ENCODE data around the gene MMEL1. TPM values are rescaled to one million over a fixed set of nuclear protein-coding genes. Genes with fewer than 3 reads are reported as not detected.

The MMEL1 gene
- total and polyA plus RNA-seq, 2 experiments from 2014 or later, result 0.93 to 1.8 TPM

GRCh38 chr1:2575801-2576663 lies 56.8 kb downstream of the MMEL1 start:
- H3K4me2 ChIP-seq, result peak overlapping the region; percentile 61
- no peaks in the 10 kb centered on the region for H3K36me3 ChIP-seq (replicated peaks; ENCODE audit: insufficient read depth, low read depth)
- WGBS (ENCODE audit: low lambda C conversion rate, missing lambda C conversion rate), result 68% methylated on average over 22 of the region's 23 CpGs
- no peak overlapping the region for H3K4me3 ChIP-seq
- H3K9me2 ChIP-seq (replicated peaks; ENCODE audit: insufficient read depth), result no peaks in the 10 kb centered on the region
- no peaks in the 10 kb centered on the region for H4K20me1 ChIP-seq (ENCODE audit: insufficient read depth, poor library complexity, severe bottlenecking)
- H3K27me3 ChIP-seq, result no peaks in the 10 kb centered on the region
- H3K9me3 ChIP-seq (ENCODE audit: low read depth), result no peaks in the 10 kb centered on the region
- DNase-seq (ENCODE audit: low spot score), result peak; percentile 89
- H3K79me2 ChIP-seq, result no peaks in the 10 kb centered on the region
- no peak for TF ChIP-seq EZH2phosphoT487 (IDR thresholded peaks at IDR 0.05; ENCODE audit: low read depth, severe bottlenecking, unreplicated experiment)
- TF ChIP-seq, protein P1, sequence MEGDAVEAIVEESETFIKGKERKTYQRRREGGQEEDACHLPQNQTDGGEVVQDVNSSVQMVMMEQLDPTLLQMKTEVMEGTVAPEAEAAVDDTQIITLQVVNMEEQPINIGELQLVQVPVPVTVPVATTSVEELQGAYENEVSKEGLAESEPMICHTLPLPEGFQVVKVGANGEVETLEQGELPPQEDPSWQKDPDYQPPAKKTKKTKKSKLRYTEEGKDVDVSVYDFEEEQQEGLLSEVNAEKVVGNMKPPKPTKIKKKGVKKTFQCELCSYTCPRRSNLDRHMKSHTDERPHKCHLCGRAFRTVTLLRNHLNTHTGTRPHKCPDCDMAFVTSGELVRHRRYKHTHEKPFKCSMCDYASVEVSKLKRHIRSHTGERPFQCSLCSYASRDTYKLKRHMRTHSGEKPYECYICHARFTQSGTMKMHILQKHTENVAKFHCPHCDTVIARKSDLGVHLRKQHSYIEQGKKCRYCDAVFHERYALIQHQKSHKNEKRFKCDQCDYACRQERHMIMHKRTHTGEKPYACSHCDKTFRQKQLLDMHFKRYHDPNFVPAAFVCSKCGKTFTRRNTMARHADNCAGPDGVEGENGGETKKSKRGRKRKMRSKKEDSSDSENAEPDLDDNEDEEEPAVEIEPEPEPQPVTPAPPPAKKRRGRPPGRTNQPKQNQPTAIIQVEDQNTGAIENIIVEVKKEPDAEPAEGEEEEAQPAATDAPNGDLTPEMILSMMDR (IDR thresholded peaks at IDR 0.05; ENCODE audit: poor library complexity), result no peak
- TF ChIP-seq EZH2 (IDR thresholded peaks at IDR 0.05; ENCODE audit: borderline replicate concordance), result no peak
- H2AFZ ChIP-seq, result no peak overlapping the region
- H3K4me1 ChIP-seq (ENCODE audit: insufficient read depth), result peaks cover 26% of the 10 kb centered on the region
- peak overlapping the region; percentile 99 for H3K27ac ChIP-seq

DNA sequence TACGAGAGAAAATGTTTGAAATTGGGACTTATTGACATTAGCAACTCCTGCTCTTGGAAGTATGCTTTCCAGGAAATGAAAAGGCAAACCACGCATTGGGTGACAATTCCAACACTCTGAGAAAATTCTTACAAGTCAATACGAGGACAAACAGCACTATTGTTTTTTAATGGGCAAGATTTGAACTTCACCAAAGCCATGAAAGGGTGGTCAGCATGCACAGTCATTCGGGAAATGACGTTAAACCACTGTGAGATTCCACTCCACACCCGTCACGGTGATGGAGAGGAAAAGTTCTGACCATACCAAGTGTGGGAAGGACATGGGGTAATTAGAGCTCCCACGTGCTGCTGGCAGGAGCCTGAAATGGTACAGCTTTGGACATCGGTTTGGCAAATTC lies 58.5 kb downstream of the MMEL1 start:
- Histone ChIP-seq H3K9me3 (ENCODE audit: low read depth) (no peaks in the 10 kb centered on the region), H4K20me1 (ENCODE audit: insufficient read depth, poor library complexity, severe bottlenecking) (no peaks in the 10 kb centered on the region), H3K27me3 (no peaks in the 10 kb centered on the region), H3K27ac (no peak overlapping the region), H3K36me3 (replicated peaks; ENCODE audit: insufficient read depth, low read depth) (no peaks in the 10 kb centered on the region), H3K4me3 (no peak overlapping the region), H2AFZ (no peak overlapping the region), H3K9me2 (replicated peaks; ENCODE audit: insufficient read depth) (no peaks in the 10 kb centered on the region), H3K4me2 (no peak overlapping the region), H3K4me1 (ENCODE audit: insufficient read depth) (peaks cover 26% of the 10 kb centered on the region), H3K79me2 (no peaks in the 10 kb centered on the region)
- 87% methylated on average over 9 of the region's 9 CpGs for WGBS (ENCODE audit: low lambda C conversion rate, missing lambda C conversion rate)
- TF ChIP-seq EZH2phosphoT487 (IDR thresholded peaks at IDR 0.05; ENCODE audit: low read depth, severe bottlenecking, unreplicated experiment), result no peak
- TF ChIP-seq EZH2 (IDR thresholded peaks at IDR 0.05; ENCODE audit: borderline replicate concordance), result no peak
- TF ChIP-seq, protein P1 (IDR thresholded peaks at IDR 0.05; ENCODE audit: poor library complexity), result no peak
- DNase-seq (ENCODE audit: low spot score), result no peak

DNA sequence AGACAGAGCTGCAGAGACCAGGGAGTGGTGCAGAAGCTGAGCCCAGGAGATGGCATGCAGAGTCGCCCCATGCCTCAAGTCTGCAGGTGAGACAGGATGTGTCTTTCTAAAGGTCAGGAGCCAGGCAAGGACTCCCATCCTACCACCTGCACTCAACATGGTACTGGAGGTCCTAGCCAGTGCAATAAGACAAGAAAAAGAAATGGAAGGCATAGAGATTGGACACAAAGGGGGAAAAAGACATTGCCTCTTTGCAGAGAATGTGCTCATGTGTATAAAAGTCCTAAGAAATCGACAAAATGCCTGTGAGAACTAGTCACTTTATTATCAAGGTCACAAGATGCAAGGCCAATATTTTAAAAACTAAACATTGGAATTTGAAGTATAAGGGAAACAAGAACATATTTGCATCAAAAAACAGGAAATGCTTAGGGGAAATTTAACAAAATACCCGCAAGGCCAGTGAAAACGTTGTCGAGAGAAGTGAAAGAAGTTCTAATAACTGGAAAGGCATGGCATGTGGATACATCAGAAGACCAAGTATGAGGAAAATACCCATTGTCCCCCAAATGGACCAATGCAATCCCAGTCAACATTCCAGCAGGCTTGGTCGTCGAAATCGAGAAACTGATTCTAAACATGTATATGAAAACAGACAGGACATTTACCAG lies 59.4 kb downstream of the MMEL1 start:
- Histone ChIP-seq H3K27ac (no peak overlapping the region), H3K9me3 (ENCODE audit: low read depth) (no peaks in the 10 kb centered on the region), H4K20me1 (ENCODE audit: insufficient read depth, poor library complexity, severe bottlenecking) (no peaks in the 10 kb centered on the region), H3K27me3 (no peaks in the 10 kb centered on the region), H2AFZ (no peak overlapping the region), H3K4me2 (no peak overlapping the region), H3K9me2 (replicated peaks; ENCODE audit: insufficient read depth) (no peaks in the 10 kb centered on the region), H3K4me3 (no peak overlapping the region), H3K79me2 (no peaks in the 10 kb centered on the region), H3K4me1 (ENCODE audit: insufficient read depth) (peaks cover 21% of the 10 kb centered on the region), H3K36me3 (replicated peaks; ENCODE audit: insufficient read depth, low read depth) (no peaks in the 10 kb centered on the region)
- DNase-seq (ENCODE audit: low spot score), result no peak
- no peak for TF ChIP-seq EZH2phosphoT487 (IDR thresholded peaks at IDR 0.05; ENCODE audit: low read depth, severe bottlenecking, unreplicated experiment)
- no peak for TF ChIP-seq EZH2 (IDR thresholded peaks at IDR 0.05; ENCODE audit: borderline replicate concordance)
- 93% methylated on average over 8 of the region's 8 CpGs for WGBS (ENCODE audit: low lambda C conversion rate, missing lambda C conversion rate)

- H3K4me1 ChIP-seq (ENCODE audit: insufficient read depth), result peaks cover 10% of the 10 kb centered on the region
- WGBS (ENCODE audit: low lambda C conversion rate, missing lambda C conversion rate), result 82% methylated on average over 9 of the region's 9 CpGs
Observed at GRCh38 chr1:2571348-2571747, 61.5 kb downstream of the MMEL1 start.

More at GRCh38 chr1:2571348-2571747, 61.5 kb downstream of the MMEL1 start:
- H4K20me1 ChIP-seq (ENCODE audit: insufficient read depth, poor library complexity, severe bottlenecking), result no peaks in the 10 kb centered on the region
- H3K27ac ChIP-seq, result no peak overlapping the region
- no peak for DNase-seq (ENCODE audit: low spot score)
- no peaks in the 10 kb centered on the region for H3K27me3 ChIP-seq
- no peaks in the 10 kb centered on the region for H3K79me2 ChIP-seq
- no peak overlapping the region for H3K4me3 ChIP-seq
- no peak overlapping the region for H2AFZ ChIP-seq
- no peaks in the 10 kb centered on the region for H3K36me3 ChIP-seq (replicated peaks; ENCODE audit: insufficient read depth, low read depth)
- H3K9me3 ChIP-seq (ENCODE audit: low read depth), result no peaks in the 10 kb centered on the region
- no peaks in the 10 kb centered on the region for H3K9me2 ChIP-seq (replicated peaks; ENCODE audit: insufficient read depth)
- H3K4me2 ChIP-seq, result no peak overlapping the region
- TF ChIP-seq, protein P1 (IDR thresholded peaks at IDR 0.05; ENCODE audit: poor library complexity), result no peak
- TF ChIP-seq EZH2 (IDR thresholded peaks at IDR 0.05; ENCODE audit: borderline replicate concordance), result no peak
- no peak for TF ChIP-seq EZH2phosphoT487 (IDR thresholded peaks at IDR 0.05; ENCODE audit: low read depth, severe bottlenecking, unreplicated experiment)

All from hepatocyte (in vitro differentiated cells).